ENCODE results near the gene CREB3L1. TPM values are rescaled to one million over a fixed set of nuclear protein-coding genes. Genes with fewer than 3 reads are reported as not detected.

Gene CREB3L1
- total and polyA plus RNA-seq, 2 of the 13 experiments (the other 11 are each of a cell fraction or from before 2014, with no cell fraction given), result not detected

- Histone ChIP-seq H3K36me3 (replicated peaks in 1 of 2; ENCODE audit: control insufficient read depth in 1 of 2, insufficient read depth in 2 of 2, low read length in 2 of 2) (0 out of 5 replicates have a peak, but pooled peaks cover 0 to 4% of the 10 kb centered on the region in 2 experiments), H3K27me3 (ENCODE audit: control insufficient read depth in 1 of 2, insufficient read depth in 2 of 2, low read length in 2 of 2) (peaks cover 0 to 6% of the 10 kb centered on the region in 2 experiments; a peak in 3 of 5 replicates), H3K9ac (ENCODE audit: insufficient read depth, low read depth, low read length) (no peak overlapping the region), H3K4me1 (ENCODE audit: insufficient read depth, low read length) (peaks cover 45% of the 10 kb centered on the region), H3K79me2 (ENCODE audit: insufficient read depth, low read length) (peaks cover 12% of the 10 kb centered on the region), H4K20me1 (ENCODE audit: insufficient read depth, low read length) (no peaks in the 10 kb centered on the region), H3K27ac (ENCODE audit: extremely low read length, insufficient read depth, low read length) (no peak overlapping the region), H3K9me3 (ENCODE audit: low read length) (no peaks in the 10 kb centered on the region), H3K4me2 (ENCODE audit: low read depth, low read length) (no peak overlapping the region), H2AFZ (ENCODE audit: low read length) (no peak overlapping the region), H3K4me3 (replicated peaks in 1 of 3; ENCODE audit: insufficient read depth in 1 of 3, low read depth in 2 of 3, low read length in 3 of 3) (no peak overlapping the region)
- ChIA-PET CTCF (ENCODE audit: low intra/inter-chr PET ratio, low total read pairs) (no interaction called here), POLR2A (no interaction called here)
- FAIRE-seq (no peak), DNase-seq (ENCODE audit: low spot score) (no peak), ATAC-seq (no peak)
- TF ChIP-seq ZBTB1 (CRISPR knock-in tag; IDR thresholded peaks at IDR 0.05; ENCODE audit: borderline replicate concordance) (no peak), ATRX (CRISPR knock-in tag; IDR thresholded peaks at IDR 0.05; ENCODE audit: borderline replicate concordance) (no peak), NR2F1 (CRISPR knock-in tag; IDR thresholded peaks at IDR 0.05) (no peak), RERE (CRISPR knock-in tag; IDR thresholded peaks at IDR 0.05; ENCODE audit: low read depth) (no peak), ZNF235 (CRISPR knock-in tag; IDR thresholded peaks at IDR 0.05; ENCODE audit: borderline replicate concordance) (no peak), ZNF326 (CRISPR knock-in tag; IDR thresholded peaks at IDR 0.05; ENCODE audit: borderline replicate concordance) (no peak), KMT2A (CRISPR knock-in tag; IDR thresholded peaks at IDR 0.05) (no peak), PHF21A (CRISPR knock-in tag; IDR thresholded peaks at IDR 0.05) (no peak), ZC3H4 (CRISPR knock-in tag; IDR thresholded peaks at IDR 0.05; ENCODE audit: borderline replicate concordance) (no peak), ZNF567 (CRISPR knock-in tag; IDR thresholded peaks at IDR 0.05; ENCODE audit: borderline replicate concordance) (no peak)
- TF ChIP-seq, protein P1, sequence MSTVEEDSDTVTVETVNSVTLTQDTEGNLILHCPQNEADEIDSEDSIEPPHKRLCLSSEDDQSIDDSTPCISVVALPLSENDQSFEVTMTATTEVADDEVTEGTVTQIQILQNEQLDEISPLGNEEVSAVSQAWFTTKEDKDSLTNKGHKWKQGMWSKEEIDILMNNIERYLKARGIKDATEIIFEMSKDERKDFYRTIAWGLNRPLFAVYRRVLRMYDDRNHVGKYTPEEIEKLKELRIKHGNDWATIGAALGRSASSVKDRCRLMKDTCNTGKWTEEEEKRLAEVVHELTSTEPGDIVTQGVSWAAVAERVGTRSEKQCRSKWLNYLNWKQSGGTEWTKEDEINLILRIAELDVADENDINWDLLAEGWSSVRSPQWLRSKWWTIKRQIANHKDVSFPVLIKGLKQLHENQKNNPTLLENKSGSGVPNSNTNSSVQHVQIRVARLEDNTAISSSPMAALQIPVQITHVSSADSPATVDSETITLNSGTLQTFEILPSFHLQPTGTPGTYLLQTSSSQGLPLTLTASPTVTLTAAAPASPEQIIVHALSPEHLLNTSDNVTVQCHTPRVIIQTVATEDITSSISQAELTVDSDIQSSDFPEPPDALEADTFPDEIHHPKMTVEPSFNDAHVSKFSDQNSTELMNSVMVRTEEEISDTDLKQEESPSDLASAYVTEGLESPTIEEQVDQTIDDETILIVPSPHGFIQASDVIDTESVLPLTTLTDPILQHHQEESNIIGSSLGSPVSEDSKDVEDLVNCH (CRISPR knock-in tag; IDR thresholded peaks at IDR 0.05), result no peak
- no TSS peak for BruUV-seq (replicated peaks)
- in situ Hi-C loops (cut with HindIII; ENCODE audit: extremely low pct_ligation_motif_present, low pct_unique_long_range_greater_than_20kb), result no loop called here
- intact Hi-C loops (cut with micrococcal nuclease; ENCODE audit: unreplicated experiment), result no loop called here
- 94% methylated on average over 3 of the region's 8 CpGs for WGBS (ENCODE audit: low lambda C conversion rate)
Observed at GRCh38 chr11:46351148-46351547, 73.7 kb downstream of the CREB3L1 start.
